Muscle of arm (tissue), 12 donors: ENCODE data around the gene SSH2. TPM values are rescaled to one million over a fixed set of nuclear protein-coding genes. Genes with fewer than 3 reads are reported as not detected.

Experiments
- DNase-seq: peaks from one replicate; pipeline ENCODE4 v3.0.0-alpha.2; 2013
- polyA plus RNA-seq, 12 donors: library from polyadenylated mRNA; unstranded; fragments of 120-200 nt; gene quantifications; one replicate each; pipeline ENCODE4 v1.2.1, GENCODE V29; 2013; ENCODE audit not compliant: insufficient read length in 12 of 12

Gene SSH2
- polyA plus RNA-seq, 12 donors, result 17.7 to 73.5 (median 25.5) TPM

GRCh38 chr17:29630630-29631193 is 299.3 kb downstream of the SSH2 start:
- DNase-seq, result no peak

DNA sequence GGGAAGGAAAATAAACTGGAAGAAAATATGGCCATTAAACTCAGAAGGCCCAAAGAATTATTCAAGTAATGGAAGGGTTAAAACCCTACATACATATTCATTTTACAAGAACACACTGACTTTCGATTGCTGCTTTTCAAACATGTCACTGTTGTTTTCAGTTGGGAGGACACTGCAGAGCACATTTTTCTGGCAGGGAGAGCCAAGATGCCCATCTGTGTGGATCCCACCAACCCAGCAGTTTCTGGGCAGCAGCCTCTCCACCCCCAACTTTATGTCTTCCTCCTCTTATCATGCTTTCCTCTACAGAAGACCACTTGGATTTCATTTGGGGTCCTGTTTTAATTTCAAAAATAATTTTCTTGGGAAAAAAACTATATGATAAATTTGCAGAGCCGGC is 300.2 kb downstream of the SSH2 start:
- no peak for DNase-seq

DNA sequence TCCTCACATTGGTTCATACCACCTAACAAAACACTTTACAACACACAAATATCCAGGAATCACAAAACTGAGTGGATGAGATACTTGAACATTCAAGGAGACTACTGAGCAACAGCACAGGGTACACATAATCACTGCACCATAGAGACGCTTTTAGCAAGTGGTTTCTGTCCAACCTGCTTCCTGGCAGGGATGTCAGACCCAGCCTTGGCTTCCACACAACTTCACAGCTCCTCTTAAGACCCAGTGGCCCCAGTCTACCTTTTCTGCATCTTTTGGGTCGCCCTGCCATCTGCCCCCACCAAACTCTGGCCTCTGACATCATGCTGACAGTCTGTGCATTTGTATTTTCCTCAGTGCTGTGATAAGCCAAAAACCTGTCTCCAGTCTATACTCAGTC is 301.4 kb downstream of the SSH2 start:
- DNase-seq, result no peak

- DNase-seq, result no peak
Observed at GRCh38 chr17:29627951-29628350, 302.1 kb downstream of the SSH2 start.

DNA sequence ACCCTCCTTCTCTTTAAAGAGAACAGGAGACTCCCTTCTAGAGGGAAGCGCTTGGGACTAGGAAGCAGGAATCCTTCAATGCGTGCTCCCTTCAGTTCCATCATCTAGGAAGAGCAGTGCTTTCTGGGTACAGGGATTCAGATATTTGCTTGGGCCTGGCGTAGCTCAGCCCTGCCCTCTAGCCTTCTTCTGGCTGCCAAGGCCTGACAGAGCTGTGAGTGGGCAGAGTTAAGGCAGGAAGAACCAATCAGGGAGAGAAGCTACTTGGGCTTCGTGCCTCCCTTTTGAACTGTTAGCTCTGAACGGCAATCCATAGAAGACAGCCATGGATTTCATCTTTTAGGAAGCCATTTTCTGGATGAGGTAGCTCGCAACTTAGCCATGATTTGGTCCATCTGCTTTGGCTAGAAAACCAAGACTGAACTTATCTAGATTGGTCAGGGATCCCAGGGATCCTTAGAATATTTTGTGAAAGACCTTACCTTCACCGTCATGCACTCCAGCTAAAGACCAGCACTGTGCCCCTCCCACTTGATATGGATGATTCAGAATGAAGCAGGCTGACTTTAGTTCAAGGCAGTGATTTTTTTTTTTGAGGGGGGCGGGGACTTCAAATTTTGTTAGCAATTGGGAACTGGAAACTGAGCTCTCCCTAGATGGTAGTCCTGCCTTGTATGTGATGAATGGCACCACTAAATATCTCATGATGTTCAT is 304.8 kb downstream of the SSH2 start:
- DNase-seq, result no peak

GRCh38 chr17:29624586-29624985 is 305.4 kb downstream of the SSH2 start:
- no peak for DNase-seq

GRCh38 chr17:29623283-29623647 is 306.8 kb downstream of the SSH2 start:
- DNase-seq, result no peak

DNA sequence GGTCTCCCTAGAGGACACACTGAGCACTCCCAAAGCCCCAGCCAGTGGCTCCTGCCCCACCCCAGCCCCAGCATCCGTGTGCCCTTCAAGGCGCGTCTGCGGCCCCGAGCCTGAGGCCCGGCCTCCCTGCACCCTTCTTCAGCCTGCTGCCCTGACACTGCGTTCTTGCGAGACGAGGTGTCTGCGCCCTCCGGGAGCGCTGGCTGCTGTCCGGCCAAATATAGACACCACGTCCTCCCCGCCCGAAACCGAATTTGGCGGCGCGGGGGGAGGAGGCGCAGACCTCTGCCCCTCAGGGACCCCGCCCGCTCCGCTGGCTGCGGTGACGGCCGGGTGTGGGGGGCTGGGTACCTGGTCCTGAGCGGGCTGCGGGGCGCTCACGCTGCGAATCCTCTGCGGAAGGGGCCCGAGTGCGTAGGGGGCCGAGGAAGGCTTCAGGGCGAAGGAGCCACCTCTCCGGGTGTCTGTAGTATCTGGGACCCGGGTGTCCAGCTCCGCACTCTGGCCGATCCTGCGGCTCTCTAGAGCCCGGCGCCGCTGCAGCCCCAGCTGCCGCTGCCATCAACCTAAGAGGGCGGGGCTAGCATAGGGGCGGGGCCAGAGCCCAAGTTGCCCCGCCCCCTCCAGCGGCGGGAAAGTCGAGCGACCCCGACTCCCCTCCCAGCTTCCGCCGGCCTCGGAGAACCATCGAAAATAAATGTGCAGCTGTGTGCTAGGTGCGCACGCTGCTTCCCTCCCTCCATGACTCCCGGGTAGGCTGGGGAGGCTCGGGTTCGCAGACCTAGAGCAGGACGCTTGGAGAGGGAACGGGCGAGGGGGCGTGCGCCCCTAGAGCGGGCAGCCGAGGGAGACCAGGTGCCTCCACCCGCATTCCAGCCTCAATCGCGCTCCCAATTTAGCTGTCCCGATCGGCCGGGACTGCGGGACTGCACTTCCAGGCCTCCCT is 307.4 kb downstream of the SSH2 start, which contains the start of gene CORO6:
CORO6 (minus strand) TSS at position 576 of the 946 bp plus-strand sequence. CDS start 1,491 bp downstream, outside the sequence.
- DNase-seq, result peak; percentile 51

DNA sequence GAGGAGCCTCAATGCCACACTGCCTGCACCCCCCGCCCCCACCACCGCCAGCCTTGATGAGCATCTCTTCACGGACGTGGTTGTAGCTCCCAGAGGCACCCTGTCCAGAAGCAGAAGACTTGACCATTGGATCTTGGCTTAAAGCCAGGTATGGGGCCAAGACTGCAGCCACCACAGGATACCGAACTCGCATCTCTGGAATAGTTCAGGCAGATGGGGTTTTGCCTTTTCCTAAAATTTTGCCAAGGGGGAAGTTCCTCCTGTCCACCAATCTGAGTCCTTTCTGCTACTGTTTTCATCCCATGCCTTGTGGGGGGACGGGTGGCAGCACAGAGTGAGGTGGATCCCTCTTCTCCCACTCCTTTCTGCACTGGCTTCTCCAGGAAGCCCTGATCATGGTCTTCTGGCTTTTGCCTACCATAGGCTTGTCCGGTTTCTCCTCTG is 308.3 kb downstream of the SSH2 start:
- no peak for DNase-seq

DNA sequence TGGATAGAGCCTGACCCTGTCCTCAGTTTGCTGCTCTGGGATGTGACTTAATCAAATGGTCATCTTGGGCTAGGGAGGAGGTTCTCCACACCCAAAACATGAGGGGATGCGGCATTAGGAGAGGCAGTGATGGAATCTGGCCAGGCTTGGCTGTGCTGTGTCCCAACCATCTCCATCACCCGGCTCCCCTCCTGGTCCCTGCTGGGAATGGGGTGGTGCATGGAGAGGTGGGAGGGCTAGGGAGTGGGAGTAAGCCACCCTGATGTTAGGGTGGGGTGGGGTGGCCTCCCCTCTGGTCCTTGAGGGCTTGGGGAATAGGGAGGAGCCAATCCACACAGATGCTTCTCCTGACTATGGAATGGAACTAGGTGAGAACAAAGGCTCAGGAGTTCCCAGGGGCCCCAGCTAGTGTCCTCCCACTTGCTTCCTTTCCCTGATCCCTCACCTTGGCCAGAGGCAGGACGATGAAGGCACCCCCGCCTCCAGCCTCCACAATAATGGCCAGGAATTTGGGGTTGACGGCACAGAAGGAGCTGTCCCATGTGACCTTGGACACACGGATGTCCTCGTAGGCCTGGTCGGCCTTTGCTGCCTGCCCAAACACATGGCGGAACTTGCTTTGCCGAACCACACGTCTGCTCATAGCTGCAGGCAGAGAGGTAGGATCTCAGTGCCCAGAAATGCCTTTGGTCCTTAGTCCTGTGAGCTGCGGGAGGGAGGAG is 309.1 kb downstream of the SSH2 start:
- DNase-seq, result no peak

- DNase-seq, result no peak
Observed at GRCh38 chr17:29620271-29620670, 309.8 kb downstream of the SSH2 start.

GRCh38 chr17:29619251-29619650 is 310.8 kb downstream of the SSH2 start:
- no peak for DNase-seq

- DNase-seq, result no peak
Observed at GRCh38 chr17:29618272-29619065, 311.6 kb downstream of the SSH2 start.

DNA sequence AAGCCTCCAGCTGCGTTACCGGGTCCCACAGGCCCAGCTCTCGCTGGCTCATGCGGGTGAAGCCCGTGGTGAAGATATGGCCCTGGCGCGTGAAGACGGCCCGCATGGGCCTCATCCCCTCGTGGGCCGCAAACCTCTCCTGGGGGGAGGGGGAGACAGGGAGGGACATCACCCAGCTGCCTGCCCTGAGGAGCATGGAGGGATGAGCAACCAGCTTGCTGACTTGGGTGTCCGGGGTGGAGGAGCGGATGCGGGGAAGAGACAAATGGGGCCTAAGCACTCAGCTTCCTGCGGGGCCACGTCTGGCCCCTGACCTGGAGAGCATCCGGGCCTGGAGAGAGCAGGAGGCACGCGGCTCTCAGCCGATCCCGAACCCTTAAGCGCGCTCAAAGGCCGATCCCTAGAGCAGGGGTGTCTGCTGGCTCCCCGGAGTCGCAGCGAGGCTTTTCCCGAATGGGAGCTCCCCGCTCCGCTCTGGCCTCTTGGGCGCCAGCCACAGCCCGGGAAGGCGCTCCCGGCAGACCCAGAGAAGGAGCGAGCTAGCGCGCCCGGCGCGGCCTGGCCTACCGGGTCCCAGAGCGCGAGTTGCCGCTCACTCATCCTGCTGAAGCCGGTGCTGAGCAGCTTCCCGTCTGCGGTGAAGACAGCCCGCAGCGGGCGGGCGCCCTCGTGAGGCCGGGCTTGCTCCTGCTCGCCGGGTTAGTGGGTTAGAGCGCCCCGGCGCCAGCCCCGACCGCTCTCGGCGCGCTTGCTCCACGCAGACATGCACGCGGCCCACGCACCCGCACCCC is 312.4 kb downstream of the SSH2 start:
- DNase-seq, result peak; percentile 42

DNA sequence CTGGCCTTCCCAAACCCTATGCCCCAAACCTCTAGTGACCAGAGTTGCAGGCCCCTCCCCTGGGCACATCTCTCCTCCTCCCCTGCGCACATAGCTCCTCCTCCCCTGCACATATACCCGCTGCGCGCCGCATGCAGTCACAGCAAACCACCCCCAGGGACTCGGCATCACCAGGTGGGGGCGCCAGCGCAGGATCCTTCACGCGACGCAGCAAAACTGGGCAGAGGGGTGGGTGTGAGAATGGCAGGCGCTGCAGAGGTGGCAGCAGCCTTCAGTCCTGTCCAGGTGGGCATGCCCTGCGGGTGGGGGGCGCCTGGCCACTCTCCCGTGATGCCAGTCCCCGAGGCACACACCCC is 312.9 kb downstream of the SSH2 start:
- peak; percentile 41 for DNase-seq

GRCh38 chr17:29616300-29617048 is 313.6 kb downstream of the SSH2 start:
- DNase-seq, result no peak

- DNase-seq, result peak; percentile 89
Observed at GRCh38 chr17:29615492-29616299, 314.3 kb downstream of the SSH2 start.

GRCh38 chr17:29615048-29615385 is 315.0 kb downstream of the SSH2 start:
- DNase-seq, result peak; percentile 34
